Activated CD4-positive, alpha-beta T cell treated with anti-CD3 and anti-CD28 coated beads, Interleukin-2, Interleukin-4, amounts not matched to agents 100 ng/mL and 50 ng/mL, durations not matched to agents 16 hours and 8 hours (primary cell): ENCODE results near the gene RYK.
"Not testable (repeated sequence)": the region's sequence is repeated elsewhere in the genome, so short reads cannot be mapped to it uniquely, and the experiment has no call there.

ENCODE experiments used
- DNase-seq: peaks from one replicate; pipeline ENCODE4 v3.0.0-alpha.2; 2020; ENCODE audit warnings: low spot score

The RYK gene

GRCh38 chr3:134250717-134251220 is at the start of gene RYK:
RYK (minus strand) TSS chr3:134250859; CDS start chr3:134250654, 205 bp downstream.
- DNase-seq: peak; percentile 76

DNA sequence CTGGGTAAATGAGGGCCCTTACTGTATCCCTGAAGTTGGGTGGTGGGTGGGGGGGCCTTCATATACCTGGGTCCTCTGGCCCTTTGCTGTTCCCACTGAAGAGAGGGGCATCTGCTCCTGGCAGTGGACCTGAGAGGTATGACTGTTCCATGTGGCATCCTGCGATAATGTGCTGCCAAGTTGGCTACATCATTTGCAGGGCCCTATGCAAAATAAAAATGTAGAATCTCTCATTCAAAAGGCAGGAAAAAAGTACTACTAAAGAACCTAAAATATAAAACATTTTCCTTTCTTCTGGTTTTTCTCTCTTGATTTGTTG is 49.2 kb upstream of the RYK start:
- no peak for DNase-seq

- no peak for DNase-seq
These were observed 48.7 kb upstream of the RYK start for GRCh38 chr3:134299185-134299887.

GRCh38 chr3:134298249-134298648 is 47.6 kb upstream of the RYK start:
- no peak for DNase-seq

DNA sequence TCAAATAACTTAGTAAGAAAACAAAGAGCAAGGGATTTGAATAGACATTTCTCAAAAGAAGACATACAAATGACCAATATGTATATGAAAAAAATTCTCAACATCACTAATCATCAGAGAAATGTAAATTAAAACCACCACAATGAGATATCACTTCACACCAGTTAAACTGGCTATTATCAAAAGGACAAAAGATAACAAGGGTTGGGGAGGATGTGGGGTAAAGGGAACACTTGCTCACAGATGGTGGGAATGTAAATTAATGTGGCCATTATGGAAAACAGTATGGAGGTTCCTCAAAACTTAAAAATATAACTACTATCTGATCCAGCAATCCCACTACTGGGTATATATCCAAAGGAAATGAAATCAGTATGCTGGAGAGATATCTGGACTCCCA is 46.0 kb upstream of the RYK start:
- no peak for DNase-seq

DNA sequence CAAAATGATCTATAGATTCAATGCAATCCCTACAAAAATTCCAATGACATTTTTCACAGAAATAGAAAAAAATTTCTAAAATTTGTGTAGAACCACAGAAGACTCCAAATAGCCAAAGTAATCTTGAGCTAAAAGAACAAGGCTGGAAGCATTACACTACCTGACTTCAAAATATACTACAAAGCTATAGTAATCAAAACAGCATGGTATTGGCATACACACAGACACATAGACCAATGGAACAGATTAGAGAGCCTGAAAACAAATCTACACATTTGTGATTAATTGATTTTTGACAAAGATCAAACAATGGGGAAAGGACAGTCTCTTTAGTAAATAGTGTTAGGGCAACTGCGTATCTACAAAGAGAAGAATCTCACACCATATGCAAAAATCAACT is 45.3 kb upstream of the RYK start:
- DNase-seq: no peak

GRCh38 chr3:134294302-134295280 is 43.9 kb upstream of the RYK start:
- DNase-seq: peak; percentile 89

GRCh38 chr3:134291319-134292254 is 40.9 kb upstream of the RYK start:
- DNase-seq: no peak

GRCh38 chr3:134287512-134287911 is 36.9 kb upstream of the RYK start:
- no peak for DNase-seq

- DNase-seq: no peak
These were observed 33.8 kb upstream of the RYK start for GRCh38 chr3:134284438-134284837.

- no peak for DNase-seq
These were observed 32.0 kb upstream of the RYK start for GRCh38 chr3:134282659-134283047.

DNA sequence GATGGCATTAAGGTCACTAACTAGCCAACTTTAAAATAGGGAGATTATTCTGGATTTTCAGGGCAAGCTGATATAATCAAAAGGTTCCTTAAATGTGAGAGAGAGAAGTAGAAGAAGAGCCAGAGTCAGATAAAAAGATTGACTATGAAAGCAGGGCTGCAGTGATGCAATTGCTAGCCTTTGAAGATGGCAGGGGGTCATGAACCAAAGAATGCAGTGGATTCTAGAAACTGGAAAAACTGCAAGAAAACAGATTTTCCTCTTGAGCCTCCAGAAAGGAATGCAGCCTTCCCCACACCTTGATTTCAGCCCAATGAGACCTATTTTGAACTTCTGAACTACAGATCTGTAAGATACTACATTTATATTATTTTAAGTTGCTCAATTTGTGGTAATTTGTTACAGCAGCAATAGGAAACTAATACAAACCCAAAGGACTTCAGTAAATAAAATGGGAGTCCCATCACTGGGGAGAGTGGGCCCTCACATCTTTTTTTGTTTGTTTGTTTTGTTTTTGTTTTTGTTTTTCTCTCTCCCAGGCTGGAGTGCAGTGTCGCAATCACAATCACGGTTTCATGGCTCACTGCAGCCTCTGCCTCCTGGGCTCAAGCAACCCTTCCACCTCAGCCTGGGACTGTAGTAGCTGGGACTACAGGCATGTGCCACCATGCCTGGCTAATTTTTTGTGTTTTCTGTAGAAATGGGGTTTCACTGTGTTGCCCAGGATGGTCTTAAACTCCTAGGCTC is 31.4 kb upstream of the RYK start:
- DNase-seq: no peak

GRCh38 chr3:134279466-134279865 is 28.8 kb upstream of the RYK start:
- no peak for DNase-seq

DNA sequence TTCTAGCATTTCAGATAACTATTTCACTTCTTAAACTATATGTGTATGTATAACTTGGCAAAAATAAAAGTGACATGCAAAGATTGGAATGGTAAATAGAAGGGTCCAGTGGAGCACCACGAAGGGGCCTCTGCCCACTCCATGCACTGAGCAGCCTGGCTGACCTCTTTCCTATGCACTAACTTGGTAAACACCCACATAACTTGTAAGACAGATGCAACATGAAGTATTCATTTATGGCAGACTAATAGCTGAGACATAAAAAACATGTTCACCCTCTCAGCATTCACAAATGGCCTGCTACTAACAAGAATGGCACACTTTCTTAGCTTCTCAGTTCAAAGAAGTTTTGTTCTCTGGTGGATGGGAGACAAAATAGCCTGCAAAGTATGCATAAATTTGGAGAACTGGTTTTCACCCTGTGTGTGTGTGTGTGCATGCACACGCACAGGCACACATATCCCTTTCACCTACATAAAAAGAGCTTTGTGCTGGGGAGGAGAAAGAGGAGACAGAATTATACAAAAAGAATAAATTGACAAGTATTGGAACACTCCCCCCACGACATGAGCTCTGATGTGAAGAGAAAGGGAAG is 26.5 kb upstream of the RYK start:
- DNase-seq: no peak

DNA sequence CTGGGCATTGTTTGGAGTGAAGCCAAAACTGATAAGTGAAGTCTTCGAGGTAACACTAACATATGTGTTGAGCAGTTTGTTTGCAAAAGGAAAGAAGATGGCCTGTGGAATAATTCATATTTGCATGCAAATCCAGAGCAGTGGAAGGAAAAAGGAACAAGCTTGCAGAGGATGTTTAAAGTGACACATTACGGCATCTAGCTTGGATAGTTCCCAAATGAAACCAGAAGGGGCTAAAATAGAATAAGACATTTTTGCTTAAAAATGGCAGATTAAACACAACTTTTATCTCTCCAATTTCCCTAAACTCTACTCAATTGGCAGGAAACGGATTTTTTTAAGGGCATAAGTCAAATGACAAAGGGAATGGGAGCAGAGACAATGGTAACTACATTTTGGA is 25.4 kb upstream of the RYK start:
- DNase-seq: no peak

GRCh38 chr3:134275110-134275509 is 24.5 kb upstream of the RYK start:
- not testable (repeated sequence) for DNase-seq

DNA sequence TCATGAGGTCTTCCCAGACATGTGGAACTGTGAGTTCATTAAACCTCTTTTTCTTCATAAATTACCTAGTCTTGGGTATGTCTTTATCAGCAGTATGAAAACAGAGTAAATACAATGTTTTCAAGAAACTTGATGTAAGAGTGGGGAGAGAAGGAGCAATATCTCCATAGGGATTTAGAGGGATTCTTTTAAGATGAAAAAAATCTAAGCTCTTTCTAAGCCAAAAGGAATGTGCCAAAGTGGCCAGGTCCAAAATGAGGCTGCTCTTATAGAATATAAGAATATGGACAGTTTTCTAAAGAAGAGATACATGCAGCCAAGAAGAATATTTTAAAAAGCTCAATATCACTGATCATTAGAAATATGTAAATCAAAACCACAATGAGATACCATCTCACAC is 23.9 kb upstream of the RYK start:
- no peak for DNase-seq

DNA sequence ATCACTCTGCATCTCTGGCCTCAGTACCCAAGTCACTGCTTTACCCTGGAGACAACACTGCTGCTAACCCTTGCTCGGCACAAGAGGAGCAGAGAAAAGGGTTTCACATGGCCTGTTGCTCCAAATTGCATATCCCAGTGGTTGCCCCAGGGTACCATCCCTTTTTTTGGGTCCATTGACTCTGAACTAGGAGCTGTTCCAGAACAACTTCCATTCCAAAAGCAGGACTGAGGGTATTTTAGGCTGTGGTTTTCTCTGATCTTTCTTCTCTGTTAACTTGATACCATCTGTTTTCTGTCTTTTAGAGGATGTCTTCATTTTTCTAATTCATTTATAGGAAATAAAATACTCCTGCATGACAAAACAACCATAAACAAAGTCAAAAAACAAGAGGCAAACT is 17.3 kb upstream of the RYK start:
- DNase-seq: no peak

GRCh38 chr3:134260987-134261386 is 10.3 kb upstream of the RYK start:
- DNase-seq: no peak

- no peak for DNase-seq
These were observed 8.2 kb upstream of the RYK start for GRCh38 chr3:134258761-134259347.

GRCh38 chr3:134255404-134255803 is 4.7 kb upstream of the RYK start:
- DNase-seq: no peak
